ENCODE results near the gene SAP30. TPM values are rescaled to one million over a fixed set of nuclear protein-coding genes. Genes with fewer than 3 reads are reported as not detected.

The SAP30 gene
- total and polyA plus RNA-seq, 2 experiments from 2014 or later: 9.3 to 16.5 TPM

DNA sequence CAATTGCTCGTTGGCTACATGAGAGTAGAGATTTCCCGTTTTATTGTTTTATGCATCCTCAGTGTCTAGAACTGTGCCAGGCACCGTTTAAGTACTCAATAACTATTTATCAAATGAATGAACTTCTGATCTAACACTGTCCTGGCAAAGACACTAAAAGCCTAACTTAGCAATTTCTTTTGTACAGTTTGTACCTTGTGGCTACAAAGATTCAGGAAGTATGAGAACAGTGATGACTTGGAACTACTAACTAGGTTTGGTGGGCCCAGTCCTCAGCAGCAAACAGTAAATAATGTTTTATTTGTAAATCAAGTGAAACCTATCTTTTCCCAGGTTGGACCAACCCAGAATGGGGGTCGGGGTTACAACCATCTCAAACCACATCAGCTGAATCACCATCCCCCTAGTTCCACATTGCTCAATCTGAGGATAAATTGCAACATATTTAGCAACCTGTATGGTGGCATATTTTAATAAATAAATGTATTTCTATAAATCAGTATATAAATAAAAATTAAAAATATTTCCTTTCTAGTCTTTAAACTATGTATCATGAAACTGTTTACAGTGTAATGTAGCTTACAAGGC is 40.4 kb downstream of the SAP30 start:
- Histone ChIP-seq H3K27me3 (ENCODE audit: insufficient read depth) (no peaks in the 10 kb centered on the region), H3F3A (replicated peaks; ENCODE audit: low read depth) (no peaks in the 10 kb centered on the region; the same call in 1 of the 2 replicates), H3K9me2 (ENCODE audit: insufficient read depth) (no peaks in the 10 kb centered on the region), H3K4me2 (no peak overlapping the region), H3K27ac (ENCODE audit: low read depth) (no peak overlapping the region), H4K20me1 (replicated peaks; ENCODE audit: insufficient read depth) (no peaks in the 10 kb centered on the region), H3K4me1 (ENCODE audit: insufficient read depth) (no peaks in the 10 kb centered on the region), H3K79me2 (replicated peaks; ENCODE audit: insufficient read depth) (no peaks in the 10 kb centered on the region), H3K36me3 (ENCODE audit: insufficient read depth) (no peaks in the 10 kb centered on the region), H3K4me3 (no peak overlapping the region), H2AFZ (no peak overlapping the region)
- ATAC-seq: no peak
- Mint-ChIP-seq H3K4me1 (no peaks in the 10 kb centered on the region; the same call in 2 of the 3 replicates), H3K27ac (no peak overlapping the region), H3K9me3 (no peaks in the 10 kb centered on the region), H3K4me3 (no peak overlapping the region), H3K36me3 (ENCODE audit: low read depth) (no peaks in the 10 kb centered on the region), H3K27me3 (ENCODE audit: insufficient read depth, low read depth, poor library complexity) (peaks cover 4% of the 10 kb centered on the region)
- DNase-seq (ENCODE audit: low spot score): no peak
- TF ChIP-seq ZNF114 (CRISPR knock-in tag; IDR thresholded peaks at IDR 0.05): no peak
- no peak for TF ChIP-seq NANOG (IDR thresholded peaks at IDR 0.05; ENCODE audit: borderline replicate concordance)
- TF ChIP-seq, protein P1, sequence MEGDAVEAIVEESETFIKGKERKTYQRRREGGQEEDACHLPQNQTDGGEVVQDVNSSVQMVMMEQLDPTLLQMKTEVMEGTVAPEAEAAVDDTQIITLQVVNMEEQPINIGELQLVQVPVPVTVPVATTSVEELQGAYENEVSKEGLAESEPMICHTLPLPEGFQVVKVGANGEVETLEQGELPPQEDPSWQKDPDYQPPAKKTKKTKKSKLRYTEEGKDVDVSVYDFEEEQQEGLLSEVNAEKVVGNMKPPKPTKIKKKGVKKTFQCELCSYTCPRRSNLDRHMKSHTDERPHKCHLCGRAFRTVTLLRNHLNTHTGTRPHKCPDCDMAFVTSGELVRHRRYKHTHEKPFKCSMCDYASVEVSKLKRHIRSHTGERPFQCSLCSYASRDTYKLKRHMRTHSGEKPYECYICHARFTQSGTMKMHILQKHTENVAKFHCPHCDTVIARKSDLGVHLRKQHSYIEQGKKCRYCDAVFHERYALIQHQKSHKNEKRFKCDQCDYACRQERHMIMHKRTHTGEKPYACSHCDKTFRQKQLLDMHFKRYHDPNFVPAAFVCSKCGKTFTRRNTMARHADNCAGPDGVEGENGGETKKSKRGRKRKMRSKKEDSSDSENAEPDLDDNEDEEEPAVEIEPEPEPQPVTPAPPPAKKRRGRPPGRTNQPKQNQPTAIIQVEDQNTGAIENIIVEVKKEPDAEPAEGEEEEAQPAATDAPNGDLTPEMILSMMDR (conservative IDR thresholded peaks at IDR 0.05; ENCODE audit: low read depth in 2 of 2): no peak
- TF ChIP-seq, protein P2, sequence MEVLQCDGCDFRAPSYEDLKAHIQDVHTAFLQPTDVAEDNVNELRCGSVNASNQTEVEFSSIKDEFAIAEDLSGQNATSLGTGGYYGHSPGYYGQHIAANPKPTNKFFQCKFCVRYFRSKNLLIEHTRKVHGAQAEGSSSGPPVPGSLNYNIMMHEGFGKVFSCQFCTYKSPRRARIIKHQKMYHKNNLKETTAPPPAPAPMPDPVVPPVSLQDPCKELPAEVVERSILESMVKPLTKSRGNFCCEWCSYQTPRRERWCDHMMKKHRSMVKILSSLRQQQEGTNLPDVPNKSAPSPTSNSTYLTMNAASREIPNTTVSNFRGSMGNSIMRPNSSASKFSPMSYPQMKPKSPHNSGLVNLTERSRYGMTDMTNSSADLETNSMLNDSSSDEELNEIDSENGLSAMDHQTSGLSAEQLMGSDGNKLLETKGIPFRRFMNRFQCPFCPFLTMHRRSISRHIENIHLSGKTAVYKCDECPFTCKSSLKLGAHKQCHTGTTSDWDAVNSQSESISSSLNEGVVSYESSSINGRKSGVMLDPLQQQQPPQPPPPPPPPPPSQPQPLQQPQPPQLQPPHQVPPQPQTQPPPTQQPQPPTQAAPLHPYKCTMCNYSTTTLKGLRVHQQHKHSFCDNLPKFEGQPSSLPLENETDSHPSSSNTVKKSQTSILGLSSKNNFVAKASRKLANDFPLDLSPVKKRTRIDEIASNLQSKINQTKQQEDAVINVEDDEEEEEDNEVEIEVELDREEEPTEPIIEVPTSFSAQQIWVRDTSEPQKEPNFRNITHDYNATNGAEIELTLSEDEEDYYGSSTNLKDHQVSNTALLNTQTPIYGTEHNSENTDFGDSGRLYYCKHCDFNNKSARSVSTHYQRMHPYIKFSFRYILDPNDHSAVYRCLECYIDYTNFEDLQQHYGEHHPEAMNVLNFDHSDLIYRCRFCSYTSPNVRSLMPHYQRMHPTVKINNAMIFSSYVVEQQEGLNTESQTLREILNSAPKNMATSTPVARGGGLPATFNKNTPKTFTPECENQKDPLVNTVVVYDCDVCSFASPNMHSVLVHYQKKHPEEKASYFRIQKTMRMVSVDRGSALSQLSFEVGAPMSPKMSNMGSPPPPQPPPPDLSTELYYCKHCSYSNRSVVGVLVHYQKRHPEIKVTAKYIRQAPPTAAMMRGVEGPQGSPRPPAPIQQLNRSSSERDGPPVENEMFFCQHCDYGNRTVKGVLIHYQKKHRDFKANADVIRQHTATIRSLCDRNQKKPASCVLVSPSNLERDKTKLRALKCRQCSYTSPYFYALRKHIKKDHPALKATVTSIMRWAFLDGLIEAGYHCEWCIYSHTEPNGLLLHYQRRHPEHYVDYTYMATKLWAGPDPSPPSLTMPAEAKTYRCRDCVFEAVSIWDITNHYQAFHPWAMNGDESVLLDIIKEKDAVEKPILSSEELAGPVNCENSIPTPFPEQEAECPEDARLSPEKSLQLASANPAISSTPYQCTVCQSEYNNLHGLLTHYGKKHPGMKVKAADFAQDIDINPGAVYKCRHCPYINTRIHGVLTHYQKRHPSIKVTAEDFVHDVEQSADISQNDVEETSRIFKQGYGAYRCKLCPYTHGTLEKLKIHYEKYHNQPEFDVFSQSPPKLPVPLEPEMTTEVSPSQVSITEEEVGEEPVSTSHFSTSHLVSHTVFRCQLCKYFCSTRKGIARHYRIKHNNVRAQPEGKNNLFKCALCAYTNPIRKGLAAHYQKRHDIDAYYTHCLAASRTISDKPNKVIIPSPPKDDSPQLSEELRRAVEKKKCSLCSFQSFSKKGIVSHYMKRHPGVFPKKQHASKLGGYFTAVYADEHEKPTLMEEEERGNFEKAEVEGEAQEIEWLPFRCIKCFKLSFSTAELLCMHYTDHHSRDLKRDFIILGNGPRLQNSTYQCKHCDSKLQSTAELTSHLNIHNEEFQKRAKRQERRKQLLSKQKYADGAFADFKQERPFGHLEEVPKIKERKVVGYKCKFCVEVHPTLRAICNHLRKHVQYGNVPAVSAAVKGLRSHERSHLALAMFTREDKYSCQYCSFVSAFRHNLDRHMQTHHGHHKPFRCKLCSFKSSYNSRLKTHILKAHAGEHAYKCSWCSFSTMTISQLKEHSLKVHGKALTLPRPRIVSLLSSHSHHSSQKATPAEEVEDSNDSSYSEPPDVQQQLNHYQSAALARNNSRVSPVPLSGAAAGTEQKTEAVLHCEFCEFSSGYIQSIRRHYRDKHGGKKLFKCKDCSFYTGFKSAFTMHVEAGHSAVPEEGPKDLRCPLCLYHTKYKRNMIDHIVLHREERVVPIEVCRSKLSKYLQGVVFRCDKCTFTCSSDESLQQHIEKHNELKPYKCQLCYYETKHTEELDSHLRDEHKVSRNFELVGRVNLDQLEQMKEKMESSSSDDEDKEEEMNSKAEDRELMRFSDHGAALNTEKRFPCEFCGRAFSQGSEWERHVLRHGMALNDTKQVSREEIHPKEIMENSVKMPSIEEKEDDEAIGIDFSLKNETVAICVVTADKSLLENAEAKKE (CRISPR knock-in tag; IDR thresholded peaks at IDR 0.05): no peak
- no peak for TF ChIP-seq STAT1 (IDR thresholded peaks at IDR 0.05; ENCODE audit: unreplicated experiment)
- no peak for TF ChIP-seq POLR2AphosphoS5 (IDR thresholded peaks at IDR 0.05; ENCODE audit: low read depth)
- no peak for TF ChIP-seq ZNF331 (CRISPR knock-in tag; IDR thresholded peaks at IDR 0.05; ENCODE audit: low read depth)
- no peak for TF ChIP-seq JUNB (IDR thresholded peaks at IDR 0.05; ENCODE audit: unreplicated experiment)

All from GM23338 (cell line).